Hepatocyte (in vitro differentiated cells): ENCODE data around the gene ANKRD44. TPM values are rescaled to one million over a fixed set of nuclear protein-coding genes. Genes with fewer than 3 reads are reported as not detected.

Experiments
- DNase-seq: peaks from one replicate; pipeline ENCODE4 v3.0.0-alpha.2; 2016; ENCODE audit warnings: low spot score
- H2AFZ ChIP-seq: fragments of 200-600 bp; sonication (generic); 2 replicates; pipeline ENCODE4 v1.6.0; 2016; ENCODE audit warnings: antibody characterized with exemption, mild to moderate bottlenecking
- H3K27ac ChIP-seq: fragments of 200-600 bp; sonication (generic); 2 replicates; pipeline ENCODE4 v1.5.1; 2016; ENCODE audit warnings: mild to moderate bottlenecking
- H3K27me3 ChIP-seq: fragments of 200-600 bp; sonication (generic); 2 replicates; pipeline ENCODE4 v1.6.1; 2016
- H3K36me3 ChIP-seq: fragments of 200-600 bp; sonication (generic); replicated peaks from 2 replicates; pipeline ENCODE4 v1.5.1; 2016; ENCODE audit warnings: low read depth; ENCODE audit not compliant: insufficient read depth
- H3K4me1 ChIP-seq: fragments of 200-600 bp; sonication (generic); 2 replicates; pipeline ENCODE4 v1.5.1; 2016; ENCODE audit warnings: mild to moderate bottlenecking, moderate library complexity; ENCODE audit not compliant: insufficient read depth
- H3K4me2 ChIP-seq: fragments of 200-600 bp; sonication (generic); 2 replicates; pipeline ENCODE4 v1.6.0; 2016
- H3K4me3 ChIP-seq: fragments of 200-600 bp; sonication (generic); 2 replicates; pipeline ENCODE4 v1.5.1; 2016; ENCODE audit warnings: mild to moderate bottlenecking
- H3K79me2 ChIP-seq: fragments of 200-600 bp; sonication (generic); 2 replicates; pipeline ENCODE4 v1.6.0; 2017; ENCODE audit warnings: mild to moderate bottlenecking
- H3K9me2 ChIP-seq: fragments of 200-600 bp; sonication (generic); replicated peaks from 2 replicates; pipeline ENCODE4 v1.6.0; 2017; ENCODE audit warnings: mild to moderate bottlenecking; ENCODE audit not compliant: insufficient read depth
- H3K9me3 ChIP-seq: fragments of 200-600 bp; sonication (generic); 2 replicates; pipeline ENCODE4 v1.5.1; 2016; ENCODE audit warnings: low read depth, mild to moderate bottlenecking
- H4K20me1 ChIP-seq: fragments of 200-600 bp; sonication (generic); 2 replicates; pipeline ENCODE4 v1.6.0; 2016; ENCODE audit warnings: mild to moderate bottlenecking; ENCODE audit not compliant: insufficient read depth, poor library complexity, severe bottlenecking
- EZH2 ChIP-seq: fragments of 200-600 bp; sonication (generic); IDR thresholded peaks from 2 replicates; pipeline ENCODE4 v1.6.1; 2016; ENCODE audit warnings: antibody characterized with exemption, mild to moderate bottlenecking, borderline replicate concordance
- EZH2phosphoT487 ChIP-seq: fragments of 200-600 bp; sonication (generic); IDR thresholded peaks from one replicate; pipeline ENCODE4 v1.6.1; 2018; ENCODE audit warnings: antibody characterized with exemption, mild to moderate bottlenecking, low read depth, moderate library complexity; ENCODE audit not compliant: unreplicated experiment, severe bottlenecking
- WGBS: methylation state at CpG from one replicate; pipeline ENCODE4 v1.1.6; 2016; ENCODE audit warnings: low lambda C conversion rate; ENCODE audit errors: missing lambda C conversion rate; 5-methylcytosine and 5-hydroxymethylcytosine counted together
- polyA plus RNA-seq: library from polyadenylated mRNA; unstranded; fragments of >200 nt; fragmentation: Nextera tagmentation; extraction: Ambion mirVana; gene quantifications from 2 replicates; pipeline ENCODE4 v1.2.1, GENCODE V29; 2016
- total RNA-seq: library from RNA; depleted of rRNA; stranded (reverse); fragments of >200 nt; gene quantifications from 2 replicates; pipeline ENCODE4 v1.2.3, GENCODE V29; 2014
- TF ChIP-seq, protein P1 (sequence below): fragments of 200-600 bp; sonication (generic); IDR thresholded peaks from 2 replicates; pipeline ENCODE4 v1.5.1; 2016; ENCODE audit warnings: antibody characterized with exemption, mild to moderate bottlenecking; ENCODE audit not compliant: poor library complexity

Gene ANKRD44
- total and polyA plus RNA-seq, 2 experiments from 2014 or later, result 5.9 to 9.1 TPM

DNA sequence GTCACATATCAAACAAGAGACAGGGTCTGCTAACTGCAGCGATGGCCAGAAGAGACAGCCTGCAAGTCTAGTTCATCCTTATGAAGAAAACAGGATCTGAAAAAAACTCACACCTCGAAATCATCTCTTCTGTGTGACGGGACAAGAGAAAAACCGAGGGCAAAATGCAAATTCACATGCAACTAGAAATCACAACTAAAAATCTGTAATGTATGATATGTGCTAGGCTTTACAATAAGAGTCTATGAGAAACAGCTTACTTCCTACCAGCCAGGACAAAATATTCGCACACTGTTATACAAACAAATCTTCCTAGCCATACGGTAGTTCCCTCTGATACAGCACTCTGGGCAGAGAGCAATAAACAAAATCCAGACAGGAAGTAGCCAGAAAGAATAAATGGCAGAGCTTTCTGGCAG lies 48.8 kb downstream of the ANKRD44 start:
- Histone ChIP-seq H3K4me3 (no peak overlapping the region), H4K20me1 (no peaks in the 10 kb centered on the region), H3K4me1 (no peaks in the 10 kb centered on the region), H3K9me2 (no peaks in the 10 kb centered on the region), H3K9me3 (no peaks in the 10 kb centered on the region), H3K4me2 (peak overlapping the region; percentile 49), H3K27ac (peak overlapping the region; percentile 59), H3K79me2 (no peaks in the 10 kb centered on the region), H3K36me3 (no peaks in the 10 kb centered on the region), H2AFZ (no peak overlapping the region), H3K27me3 (no peaks in the 10 kb centered on the region)
- WGBS, result 49% methylated on average over 6 of the region's 6 CpGs
- TF ChIP-seq EZH2phosphoT487 (no peak), EZH2 (no peak)
- TF ChIP-seq, protein P1, sequence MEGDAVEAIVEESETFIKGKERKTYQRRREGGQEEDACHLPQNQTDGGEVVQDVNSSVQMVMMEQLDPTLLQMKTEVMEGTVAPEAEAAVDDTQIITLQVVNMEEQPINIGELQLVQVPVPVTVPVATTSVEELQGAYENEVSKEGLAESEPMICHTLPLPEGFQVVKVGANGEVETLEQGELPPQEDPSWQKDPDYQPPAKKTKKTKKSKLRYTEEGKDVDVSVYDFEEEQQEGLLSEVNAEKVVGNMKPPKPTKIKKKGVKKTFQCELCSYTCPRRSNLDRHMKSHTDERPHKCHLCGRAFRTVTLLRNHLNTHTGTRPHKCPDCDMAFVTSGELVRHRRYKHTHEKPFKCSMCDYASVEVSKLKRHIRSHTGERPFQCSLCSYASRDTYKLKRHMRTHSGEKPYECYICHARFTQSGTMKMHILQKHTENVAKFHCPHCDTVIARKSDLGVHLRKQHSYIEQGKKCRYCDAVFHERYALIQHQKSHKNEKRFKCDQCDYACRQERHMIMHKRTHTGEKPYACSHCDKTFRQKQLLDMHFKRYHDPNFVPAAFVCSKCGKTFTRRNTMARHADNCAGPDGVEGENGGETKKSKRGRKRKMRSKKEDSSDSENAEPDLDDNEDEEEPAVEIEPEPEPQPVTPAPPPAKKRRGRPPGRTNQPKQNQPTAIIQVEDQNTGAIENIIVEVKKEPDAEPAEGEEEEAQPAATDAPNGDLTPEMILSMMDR, result no peak
- no peak for DNase-seq

DNA sequence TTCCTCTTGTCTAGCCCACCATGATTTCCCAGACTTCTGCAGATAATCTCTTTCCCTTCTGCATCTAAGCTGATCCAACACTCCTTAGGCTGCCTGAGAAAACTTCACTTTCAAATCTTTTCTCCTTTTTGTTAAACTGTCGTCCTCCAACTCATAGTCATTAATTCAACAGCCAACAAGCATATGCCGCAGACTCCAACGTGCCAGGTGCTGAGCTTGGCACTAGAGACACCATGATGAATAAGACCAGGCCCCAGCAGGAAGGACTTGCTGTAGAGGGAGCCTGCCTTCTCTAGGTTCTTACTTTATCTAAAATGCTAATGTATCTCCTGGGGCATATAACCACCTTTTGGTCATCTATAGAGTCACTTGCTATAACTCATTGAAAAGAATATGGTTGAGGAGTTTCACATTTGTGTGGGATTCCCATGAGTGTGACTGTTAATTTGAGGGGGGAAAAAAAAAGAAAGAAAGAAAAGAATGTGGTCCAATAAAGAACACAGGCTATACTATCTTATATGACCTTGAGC lies 51.0 kb downstream of the ANKRD44 start:
- H2AFZ ChIP-seq, result no peak overlapping the region
- H3K4me3 ChIP-seq, result no peak overlapping the region
- H3K79me2 ChIP-seq, result no peaks in the 10 kb centered on the region
- H3K9me2 ChIP-seq, result no peaks in the 10 kb centered on the region
- H3K4me2 ChIP-seq, result no peak overlapping the region
- no peaks in the 10 kb centered on the region for H3K27me3 ChIP-seq
- TF ChIP-seq EZH2, result no peak
- TF ChIP-seq, protein P1, result no peak
- no peak for TF ChIP-seq EZH2phosphoT487
- H3K36me3 ChIP-seq, result no peaks in the 10 kb centered on the region
- no peak for DNase-seq
- H3K9me3 ChIP-seq, result no peaks in the 10 kb centered on the region
- WGBS, result 94% methylated on average over 3 of the region's 3 CpGs
- peaks cover 5% of the 10 kb centered on the region for H3K4me1 ChIP-seq
- H4K20me1 ChIP-seq, result no peaks in the 10 kb centered on the region
- no peak overlapping the region for H3K27ac ChIP-seq

DNA sequence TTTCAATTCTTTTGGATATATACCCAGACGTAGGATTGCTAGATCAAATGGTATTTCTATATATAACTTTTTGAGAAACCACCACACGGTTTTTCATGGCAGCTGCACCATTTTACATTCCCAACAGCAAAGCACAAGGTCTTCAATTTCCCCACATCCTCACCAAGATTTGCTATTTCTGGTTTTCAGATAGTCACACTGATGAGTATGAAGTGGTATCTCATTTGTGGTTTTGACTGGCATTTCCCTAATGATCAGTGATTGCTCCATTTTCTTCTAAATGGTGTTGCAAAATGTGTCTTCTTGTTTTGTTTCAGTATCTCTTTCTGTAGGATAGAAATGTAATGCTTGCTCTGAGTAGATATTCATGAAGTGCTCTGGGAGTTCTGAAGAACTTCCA lies 52.0 kb downstream of the ANKRD44 start:
- 96% methylated on average over 2 of the region's 2 CpGs for WGBS

More for the DNA sequence above, 52.0 kb downstream of the ANKRD44 start:
- H3K4me1 ChIP-seq, result peaks cover 5% of the 10 kb centered on the region
- H3K9me3 ChIP-seq, result no peaks in the 10 kb centered on the region
- no peak overlapping the region for H2AFZ ChIP-seq
- H4K20me1 ChIP-seq, result no peaks in the 10 kb centered on the region
- H3K9me2 ChIP-seq, result no peaks in the 10 kb centered on the region
- no peak overlapping the region for H3K27ac ChIP-seq
- no peaks in the 10 kb centered on the region for H3K79me2 ChIP-seq
- no peaks in the 10 kb centered on the region for H3K36me3 ChIP-seq
- DNase-seq, result no peak
- no peak overlapping the region for H3K4me2 ChIP-seq
- no peak overlapping the region for H3K4me3 ChIP-seq
- TF ChIP-seq, protein P1, result no peak
- TF ChIP-seq EZH2, result no peak
- no peak for TF ChIP-seq EZH2phosphoT487
- no peaks in the 10 kb centered on the region for H3K27me3 ChIP-seq
